Muscle of leg (tissue), 11 donors: ENCODE results near the gene NFIX. TPM values are rescaled to one million over a fixed set of nuclear protein-coding genes. Genes with fewer than 3 reads are reported as not detected.
A peak's percentile ranks its signal among the peaks of the same experiment; 100 is the strongest.

ENCODE experiments used
- DNase-seq: peaks from one replicate; pipeline ENCODE4 v3.0.0; 2013
- H3K27ac ChIP-seq: one replicate; pipeline ENCODE4 v1.5.1; 2013; ENCODE audit warnings: mild to moderate bottlenecking, low read length, control low read depth
- H3K27me3 ChIP-seq: one replicate; pipeline ENCODE4 v1.6.1; 2013; ENCODE audit warnings: low read length; ENCODE audit not compliant: control insufficient read depth, insufficient read depth
- H3K36me3 ChIP-seq: one replicate; pipeline ENCODE4 v1.6.1; 2013; ENCODE audit warnings: low read length; ENCODE audit not compliant: control insufficient read depth, insufficient read depth
- H3K4me1 ChIP-seq: one replicate; pipeline ENCODE4 v1.6.1; 2013; ENCODE audit warnings: low read length; ENCODE audit not compliant: control insufficient read depth, insufficient read depth
- H3K4me3 ChIP-seq: one replicate; pipeline ENCODE4 v1.5.1; 2013; ENCODE audit warnings: low read length, control low read depth
- H3K9me3 ChIP-seq: replicated peaks from 2 replicates; pipeline ENCODE4 v1.6.1; 2013; ENCODE audit warnings: low read depth, low read length; ENCODE audit not compliant: control insufficient read depth
- WGBS: methylation state at CpG from one replicate; pipeline ENCODE4 v1.1.5; 2013; ENCODE audit warnings: missing lambda C conversion rate; ENCODE audit not compliant: insufficient coverage; 5-methylcytosine and 5-hydroxymethylcytosine counted together
- polyA plus RNA-seq, 8 donors: library from polyadenylated mRNA; unstranded; fragments of 120-200 nt; gene quantifications; one replicate each; pipeline versions ENCODE4 v1.2.1 to v1.2.3, GENCODE V29; 2013; ENCODE audit warnings: inconsistent platforms in 1 of 8, low replicate concordance in 1 of 8; ENCODE audit not compliant: insufficient read length in 8 of 8, insufficient read depth in 1 of 8
- total RNA-seq: library from RNA; stranded (reverse); fragments of 120-200 nt; gene quantifications from one replicate; pipeline ENCODE4 v1.2.4, GENCODE V29; 2013

Gene NFIX
- total and polyA plus RNA-seq, 9 donors: 38.1 to 140 (median 106) TPM

DNA sequence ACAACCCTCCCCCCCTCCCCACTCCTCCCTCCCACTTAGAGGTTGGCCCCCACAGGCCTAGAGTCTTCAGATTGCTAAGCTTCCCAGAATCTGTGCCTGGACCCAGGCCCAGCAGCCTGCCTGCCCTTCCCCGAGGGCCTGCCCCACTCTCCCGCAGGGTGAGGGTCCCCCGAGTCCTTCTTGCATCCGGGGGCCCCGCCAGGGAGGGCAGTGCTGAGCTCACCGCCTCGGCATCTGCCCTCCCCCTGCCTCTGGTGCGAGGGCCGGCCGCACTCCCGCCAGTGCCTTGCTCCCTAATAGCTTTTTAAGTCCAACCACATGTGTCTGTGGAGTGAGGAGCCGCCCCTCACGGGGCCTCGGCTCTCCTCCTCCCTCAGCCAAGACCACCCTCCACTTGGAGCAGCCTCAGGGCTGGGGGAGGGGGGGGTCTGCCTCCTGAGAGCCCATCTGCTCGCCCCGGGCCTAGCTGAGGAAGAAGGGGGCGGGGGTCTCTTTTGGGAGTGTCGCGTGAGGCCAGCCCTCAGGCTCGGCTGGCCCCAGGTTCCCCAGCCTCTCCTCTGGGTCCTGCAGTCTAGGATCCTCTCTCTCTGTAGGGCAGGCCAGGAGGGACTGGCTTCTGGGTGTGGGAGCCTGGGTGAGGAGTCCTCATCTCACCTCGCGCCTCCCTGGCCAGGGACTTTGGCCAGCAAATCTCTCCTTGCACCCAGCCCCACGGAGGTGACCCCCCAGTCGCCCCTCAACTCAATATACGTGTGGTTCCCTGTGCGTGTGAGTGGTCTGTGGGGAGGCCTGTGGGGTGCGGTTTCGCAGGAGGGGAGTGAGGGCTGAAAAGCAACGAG lies 60.2 kb downstream of the NFIX start:
- 15% methylated on average over 16 of the region's 29 CpGs for WGBS
- peak overlapping the region; percentile 98 for H3K27ac ChIP-seq
- H3K36me3 ChIP-seq: peaks cover 8% of the 10 kb centered on the region
- peak; percentile 95 for DNase-seq
- peaks cover 6% of the 10 kb centered on the region for H3K27me3 ChIP-seq
- peak overlapping the region; percentile 1 for H3K4me3 ChIP-seq
- H3K4me1 ChIP-seq: peaks cover 100% of the 10 kb centered on the region
- no peaks in the 10 kb centered on the region for H3K9me3 ChIP-seq

DNA sequence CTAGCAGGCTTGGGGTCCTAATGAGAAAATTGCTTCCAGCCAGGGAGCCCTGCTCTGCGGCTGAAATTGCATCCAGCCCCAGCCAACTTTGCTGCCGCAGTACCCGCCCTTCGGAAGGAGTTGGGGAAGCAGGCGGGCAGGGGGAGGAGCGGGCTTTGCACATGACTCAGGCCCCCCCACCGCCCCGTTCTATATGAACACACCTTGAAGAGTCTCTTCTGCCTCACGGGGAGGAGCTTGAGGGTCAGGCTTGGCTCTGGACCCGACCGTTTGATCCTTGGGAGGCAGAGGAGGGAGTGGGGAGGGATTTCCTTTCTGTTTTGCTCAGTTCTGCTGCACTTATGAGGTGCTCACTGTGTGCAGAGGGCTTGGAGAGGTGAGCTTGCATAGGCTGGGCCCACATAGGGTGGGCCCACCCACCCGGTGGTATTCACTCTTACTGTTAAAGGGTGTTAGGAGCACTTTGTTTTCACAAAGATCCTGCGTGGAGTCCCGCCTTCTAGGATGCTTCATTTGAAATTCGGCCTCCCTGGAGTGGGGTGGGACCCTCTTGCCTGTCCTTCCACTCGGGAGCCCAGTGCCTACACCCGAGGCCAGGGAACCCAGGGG lies 60.9 kb downstream of the NFIX start:
- WGBS: 20% methylated on average over 5 of the region's 17 CpGs
- Histone ChIP-seq H3K4me1 (peaks cover 100% of the 10 kb centered on the region), H3K27ac (peak overlapping the region; percentile 98), H3K9me3 (no peaks in the 10 kb centered on the region), H3K4me3 (no peak overlapping the region), H3K36me3 (peaks cover 4% of the 10 kb centered on the region), H3K27me3 (peaks cover 4% of the 10 kb centered on the region)
- peak; percentile 90 for DNase-seq

DNA sequence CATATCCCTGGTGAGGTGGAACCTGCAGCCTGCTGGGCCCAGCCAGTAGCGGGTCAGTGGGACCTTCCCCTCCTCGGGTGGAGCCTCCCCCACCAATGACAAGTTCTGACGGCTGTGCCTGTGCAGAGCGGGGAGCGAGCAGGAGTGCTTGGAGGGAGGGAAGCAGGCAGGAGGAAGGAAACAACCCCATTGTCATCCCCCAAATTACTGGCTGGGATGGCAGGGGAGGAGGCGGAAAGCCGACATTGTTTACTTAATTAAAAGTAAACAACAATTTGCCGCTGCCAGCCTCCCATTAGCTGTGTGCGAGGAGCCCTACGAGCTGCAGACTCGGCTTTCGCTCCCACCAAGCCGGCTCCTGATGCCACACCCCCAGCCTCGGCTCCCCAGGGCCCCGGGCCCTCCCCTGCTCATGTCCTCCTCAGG lies 61.9 kb downstream of the NFIX start:
- DNase-seq: no peak
- H3K4me1 ChIP-seq: peaks cover 100% of the 10 kb centered on the region
- WGBS: no CpG with 5 or more reads among the region's 15 CpGs
- H3K36me3 ChIP-seq: peaks cover 4% of the 10 kb centered on the region
- peak overlapping the region; percentile 98 for H3K27ac ChIP-seq
- peaks cover 6% of the 10 kb centered on the region for H3K27me3 ChIP-seq
- no peak overlapping the region for H3K4me3 ChIP-seq
- no peaks in the 10 kb centered on the region for H3K9me3 ChIP-seq

DNA sequence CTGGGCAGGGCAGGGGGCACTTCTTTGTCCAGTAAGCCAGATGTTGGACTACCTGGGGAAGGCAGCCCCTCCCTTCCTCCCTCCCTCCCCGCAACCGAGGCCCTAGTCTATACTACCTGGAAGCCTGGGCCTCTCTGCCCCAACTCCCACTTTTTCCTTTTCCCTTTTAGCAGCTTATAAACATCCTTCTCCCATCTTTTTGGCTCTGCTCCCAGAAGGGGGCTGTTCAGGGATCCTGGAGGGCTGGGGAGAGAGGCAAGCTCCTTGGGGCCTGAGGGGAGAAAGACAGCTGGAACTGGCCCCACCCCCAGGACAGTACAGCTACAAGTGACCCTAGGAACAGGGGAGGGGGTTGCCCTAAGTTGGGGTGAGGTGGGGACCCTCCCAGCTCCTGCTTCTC lies 62.5 kb downstream of the NFIX start:
- peak; percentile 87 for DNase-seq
- Histone ChIP-seq H3K9me3 (no peaks in the 10 kb centered on the region), H3K27ac (peak overlapping the region; percentile 98), H3K4me1 (peaks cover 100% of the 10 kb centered on the region), H3K4me3 (no peak overlapping the region), H3K36me3 (peaks cover 4% of the 10 kb centered on the region), H3K27me3 (peaks cover 6% of the 10 kb centered on the region)
- 33% methylated on average over 2 of the region's 2 CpGs for WGBS

DNA sequence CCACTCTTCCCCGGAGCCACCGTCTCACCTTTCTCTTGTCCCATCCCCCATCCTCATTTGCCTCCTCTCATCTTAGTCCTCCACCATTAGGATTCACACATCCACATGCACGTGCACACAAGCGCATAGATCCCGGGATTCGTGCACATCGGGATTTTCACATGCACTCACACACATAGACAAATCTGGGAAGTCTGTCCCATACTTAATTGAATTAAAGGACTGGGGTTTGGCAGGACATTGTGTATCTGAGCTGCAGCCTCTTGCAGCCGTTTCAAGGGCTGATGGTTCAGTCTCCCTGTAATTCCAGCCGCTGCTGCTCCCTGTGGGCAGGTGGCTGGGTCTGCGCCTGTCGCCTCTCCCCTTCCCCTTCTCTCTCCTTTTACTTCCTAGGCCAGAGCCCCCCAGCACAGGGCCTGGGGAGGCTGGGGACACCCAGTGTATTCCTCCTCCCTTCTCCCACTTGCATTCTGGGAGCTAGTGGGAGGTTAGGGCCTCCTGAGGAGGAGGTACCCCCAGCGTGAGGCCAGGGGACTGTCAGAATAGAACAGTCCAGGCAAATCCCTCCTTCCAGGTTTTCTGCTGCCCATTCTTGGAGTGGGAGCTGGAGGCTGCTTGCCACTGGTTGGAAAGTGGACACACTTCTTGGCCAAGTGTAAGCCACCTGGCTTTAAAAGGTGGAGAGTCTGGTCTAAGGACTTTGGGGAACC lies 63.8 kb downstream of the NFIX start:
- H3K9me3 ChIP-seq: no peaks in the 10 kb centered on the region
- 16% methylated on average over 6 of the region's 12 CpGs for WGBS
- H3K27ac ChIP-seq: peak overlapping the region; percentile 67
- H3K27me3 ChIP-seq: peaks cover 6% of the 10 kb centered on the region
- DNase-seq: peak; percentile 92
- H3K36me3 ChIP-seq: peaks cover 4% of the 10 kb centered on the region
- peaks cover 100% of the 10 kb centered on the region for H3K4me1 ChIP-seq
- H3K4me3 ChIP-seq: no peak overlapping the region

DNA sequence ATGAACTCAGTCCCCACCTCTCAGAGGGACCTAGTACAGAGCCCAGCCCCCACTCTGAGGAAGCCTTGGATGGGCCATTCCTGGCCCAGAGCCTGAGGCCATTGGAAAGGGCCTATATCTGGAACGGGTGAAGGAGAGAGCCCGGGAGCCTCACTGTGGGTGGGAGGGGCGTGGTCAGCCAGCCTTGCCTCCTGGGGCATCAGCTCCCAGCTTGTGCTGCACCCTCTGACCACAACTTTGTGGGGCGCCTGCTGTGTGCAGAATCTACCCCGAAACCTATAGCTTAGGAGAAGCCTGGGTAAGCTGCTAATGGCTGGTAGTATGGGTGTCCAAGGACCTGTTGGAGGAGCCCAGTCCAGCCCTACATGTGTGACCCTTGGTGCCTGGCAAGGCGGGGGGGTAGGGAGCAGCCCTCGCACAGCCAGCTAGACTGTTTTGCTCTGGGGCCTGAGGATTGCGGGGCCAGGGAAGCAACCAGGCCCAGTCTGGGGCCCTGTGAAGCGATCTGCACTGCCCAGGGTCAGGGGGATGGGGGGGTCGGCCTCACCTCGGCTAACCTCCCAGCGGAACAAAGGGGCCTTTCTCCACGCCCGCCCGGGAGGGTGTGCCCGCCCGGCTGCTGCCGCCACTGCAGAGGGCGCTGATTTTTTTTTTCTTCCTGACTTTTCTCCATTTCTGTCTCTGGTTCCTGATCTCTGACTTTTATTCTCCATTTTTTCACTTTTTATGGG lies 65.1 kb downstream of the NFIX start:
- Histone ChIP-seq H3K27me3 (peaks cover 6% of the 10 kb centered on the region), H3K4me3 (no peak overlapping the region), H3K9me3 (no peaks in the 10 kb centered on the region), H3K36me3 (peaks cover 8% of the 10 kb centered on the region), H3K27ac (peak overlapping the region; percentile 67), H3K4me1 (peaks cover 100% of the 10 kb centered on the region)
- WGBS: 43% methylated on average over 8 of the region's 19 CpGs
- no peak for DNase-seq

DNA sequence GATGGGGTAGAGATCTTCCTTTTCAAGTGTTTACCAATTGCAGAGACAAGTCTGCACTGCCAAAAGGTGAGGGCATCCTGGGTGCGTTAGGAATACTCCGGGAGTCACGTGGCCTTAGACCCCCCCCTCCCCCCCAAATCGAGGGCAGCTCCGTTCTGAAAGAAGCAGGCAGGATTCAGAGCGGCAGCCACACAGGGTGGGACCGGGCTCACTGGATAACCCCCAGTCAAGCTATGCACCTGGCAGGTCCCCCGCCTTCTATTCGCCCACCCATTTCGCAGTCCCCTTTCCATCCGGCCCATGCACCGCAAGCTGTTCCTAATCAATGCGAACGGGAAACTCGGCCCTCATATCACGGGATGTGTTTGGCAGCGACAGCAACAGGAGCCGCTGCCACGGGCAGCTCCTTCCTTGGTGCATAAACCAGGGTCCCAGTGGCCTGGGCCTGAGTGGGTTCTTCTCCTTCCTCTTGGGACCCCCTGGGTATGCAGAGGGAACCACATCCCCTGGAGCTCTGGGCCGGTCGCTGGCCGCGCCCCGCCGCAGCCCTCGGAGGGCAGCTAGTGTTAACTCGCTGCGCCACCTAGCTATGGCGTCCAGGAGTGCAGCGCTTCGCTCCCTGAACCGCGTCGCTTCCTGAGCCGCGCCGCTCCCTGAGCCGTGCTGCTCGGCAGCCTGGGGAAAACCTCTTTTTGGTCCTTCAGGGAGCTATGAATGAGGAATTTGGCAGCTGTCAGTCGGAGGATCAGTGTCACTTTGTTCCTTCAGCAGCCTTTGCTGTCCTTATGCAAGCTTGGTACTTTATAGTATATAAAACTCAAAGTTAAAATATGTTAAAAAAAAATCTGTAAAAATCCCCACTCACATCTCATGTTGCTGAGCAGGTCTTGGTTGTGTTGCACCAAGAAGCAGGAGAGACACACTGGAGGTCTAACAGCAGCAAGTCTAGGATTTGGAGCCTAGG lies 66.0 kb downstream of the NFIX start:
- H3K4me3 ChIP-seq: peak overlapping the region; percentile 5
- peaks cover 4% of the 10 kb centered on the region for H3K27me3 ChIP-seq
- peaks cover 100% of the 10 kb centered on the region for H3K4me1 ChIP-seq
- peaks cover 17% of the 10 kb centered on the region for H3K36me3 ChIP-seq
- peak overlapping the region; percentile 67 for H3K27ac ChIP-seq
- under 1% methylated on average over 33 of the region's 40 CpGs for WGBS
- no peaks in the 10 kb centered on the region for H3K9me3 ChIP-seq
- DNase-seq: peak; percentile 90

DNA sequence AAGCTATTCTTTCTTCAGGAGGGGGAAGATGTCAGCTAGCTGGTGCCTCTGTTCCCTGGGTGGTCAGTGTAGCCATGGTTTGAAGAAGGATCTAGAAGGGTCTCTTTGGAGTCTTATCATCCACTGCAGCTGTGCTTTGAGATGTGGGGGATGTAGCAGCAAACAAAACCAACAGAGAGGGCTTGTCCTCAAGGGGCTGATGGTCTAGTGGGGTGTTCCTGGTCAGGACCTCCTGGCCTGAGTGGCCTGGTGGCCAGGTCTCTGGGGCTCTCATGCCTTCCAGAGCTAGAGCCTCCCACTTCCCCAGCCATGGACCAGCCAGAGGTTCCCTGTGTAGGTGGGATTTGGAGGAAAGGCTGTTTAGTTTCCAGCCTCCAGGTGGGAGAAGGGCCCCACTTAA lies 67.0 kb downstream of the NFIX start:
- H3K36me3 ChIP-seq: peaks cover 17% of the 10 kb centered on the region
- no peak overlapping the region for H3K4me3 ChIP-seq
- no peak for DNase-seq
- no peak overlapping the region for H3K27ac ChIP-seq
- H3K4me1 ChIP-seq: peaks cover 100% of the 10 kb centered on the region
- peaks cover 2% of the 10 kb centered on the region for H3K27me3 ChIP-seq
- no peaks in the 10 kb centered on the region for H3K9me3 ChIP-seq

DNA sequence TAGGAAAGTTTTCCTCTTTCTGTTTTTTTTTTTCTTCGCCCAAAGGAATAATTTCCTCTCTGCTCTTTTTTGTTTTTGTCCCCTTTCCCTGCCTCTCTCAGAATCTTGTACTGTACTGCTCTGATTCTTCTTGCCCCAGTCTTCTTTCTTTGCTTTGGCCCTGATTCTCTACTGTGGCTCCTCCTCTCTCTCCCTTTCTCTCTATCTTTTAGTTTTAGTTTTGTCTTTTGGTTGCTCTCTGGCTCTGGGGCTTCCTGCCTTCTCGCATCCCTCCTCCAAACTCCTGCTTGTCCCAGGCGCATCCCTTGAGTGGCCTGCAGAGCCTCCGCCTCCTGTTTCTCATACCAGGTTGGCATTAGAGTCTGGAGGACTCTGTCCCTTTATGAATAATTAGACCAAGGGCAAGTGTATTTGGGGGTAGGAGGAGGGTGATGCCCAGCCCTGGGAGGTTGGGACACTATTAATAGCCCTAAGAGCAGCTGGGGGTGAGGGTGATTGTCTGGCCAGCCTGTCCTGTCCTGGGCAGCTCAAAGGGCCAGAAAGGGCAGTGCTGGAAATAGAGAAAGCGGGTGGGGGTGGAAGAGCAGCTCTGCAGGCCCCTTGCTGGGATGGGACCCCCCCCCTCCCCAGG lies 68.3 kb downstream of the NFIX start:
- peak overlapping the region; percentile 54 for H3K27ac ChIP-seq
- WGBS: 0% methylated on average over 1 of the region's 5 CpGs
- H3K9me3 ChIP-seq: no peaks in the 10 kb centered on the region
- H3K36me3 ChIP-seq: peaks cover 17% of the 10 kb centered on the region
- peaks cover 2% of the 10 kb centered on the region for H3K27me3 ChIP-seq
- H3K4me1 ChIP-seq: peaks cover 100% of the 10 kb centered on the region
- no peak overlapping the region for H3K4me3 ChIP-seq
- DNase-seq: no peak
